Osteoblast (primary cell): ENCODE results near the gene PIK3R5. TPM values are rescaled to one million over a fixed set of nuclear protein-coding genes. Genes with fewer than 3 reads are reported as not detected.

Source experiments
- DNase-seq: peaks from one replicate; pipeline ENCODE4 v3.0.0; 2011; ENCODE audit warnings: low spot score, mixed read lengths; ENCODE audit not compliant: insufficient read length; ENCODE audit errors: missing footprints
- H2AFZ ChIP-seq: 2 replicates; pipeline ENCODE4 v1.6.0; 2011; ENCODE audit warnings: mild to moderate bottlenecking, low read length
- H3K27ac ChIP-seq: 2 replicates; pipeline ENCODE4 v1.5.1; 2011; ENCODE audit warnings: mild to moderate bottlenecking, low read depth, low read length, moderate library complexity
- H3K27me3 ChIP-seq: 2 replicates; pipeline ENCODE4 v1.6.0; 2012; ENCODE audit warnings: mild to moderate bottlenecking, control low read depth, inconsistent platforms, low read length, moderate library complexity; ENCODE audit not compliant: insufficient read depth
- H3K36me3 ChIP-seq: 2 replicates; pipeline ENCODE4 v1.5.1; 2011; ENCODE audit warnings: mild to moderate bottlenecking, low read length, control low read depth, moderate library complexity; ENCODE audit not compliant: insufficient read depth
- H3K4me1 ChIP-seq: 2 replicates; pipeline ENCODE4 v1.5.1; 2011; ENCODE audit warnings: mild to moderate bottlenecking, low read length, control low read depth, moderate library complexity; ENCODE audit not compliant: insufficient read depth
- H3K4me2 ChIP-seq: 2 replicates; pipeline ENCODE4 v1.6.0; 2011; ENCODE audit warnings: mild to moderate bottlenecking, low read length; ENCODE audit not compliant: insufficient read depth
- H3K4me3 ChIP-seq: fragments of 200-600 bp; sonication (generic); 3 replicates; pipeline ENCODE4 v1.5.1; 2012; ENCODE audit warnings: mild to moderate bottlenecking, low read length, inconsistent platforms; ENCODE audit not compliant: insufficient read depth
- H3K79me2 ChIP-seq: 2 replicates; pipeline ENCODE4 v1.6.0; 2012; ENCODE audit warnings: mild to moderate bottlenecking, low read length, control low read depth, inconsistent platforms; ENCODE audit not compliant: insufficient read depth
- H3K9me3 ChIP-seq: 2 replicates; pipeline ENCODE4 v1.5.1; 2011; ENCODE audit warnings: low read depth, low read length, control low read depth
- H4K20me1 ChIP-seq: 2 replicates; pipeline ENCODE4 v1.6.0; 2012; ENCODE audit warnings: mild to moderate bottlenecking, low read length, control low read depth; ENCODE audit not compliant: insufficient read depth
- total RNA-seq: library from RNA; depleted of rRNA; stranded (reverse); fragments of >200 nt; gene quantifications from 2 replicates; pipeline ENCODE4 v1.2.3, GENCODE V29; 2012
- TF ChIP-seq, protein P1 (sequence below): IDR thresholded peaks from 2 replicates; pipeline ENCODE4 v1.5.1; 2011; ENCODE audit warnings: mild to moderate bottlenecking, low read depth, low read length, moderate library complexity; ENCODE audit errors: extremely low read depth

The PIK3R5 gene
- total RNA-seq, 1 donor = 0.36 TPM

DNA sequence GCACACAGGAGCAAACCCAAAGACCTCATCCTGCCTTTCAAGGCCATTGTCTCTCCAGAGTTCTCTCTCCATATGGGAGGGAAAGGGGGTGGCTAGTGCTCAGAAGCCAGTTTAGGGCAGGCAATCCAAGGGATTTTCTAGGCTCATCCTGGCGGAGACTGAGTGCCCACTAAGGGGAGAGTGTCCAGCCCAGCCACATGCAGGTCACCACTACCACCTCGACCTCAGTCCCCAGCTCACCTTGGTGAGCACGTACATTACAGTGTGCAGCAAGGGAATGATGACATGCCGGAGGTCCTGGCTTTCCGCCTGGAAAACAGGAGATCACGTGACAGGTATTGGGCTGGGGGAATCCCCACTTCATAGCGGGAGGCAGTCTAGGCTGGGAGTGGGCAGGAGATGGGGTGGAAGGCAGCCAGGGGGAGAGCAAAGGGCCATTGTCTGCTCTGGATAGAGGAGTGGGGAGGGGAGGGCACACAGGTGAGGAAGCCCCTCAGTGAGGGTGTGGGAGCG is 127.9 kb downstream of the PIK3R5 start:
- no peaks in the 10 kb centered on the region for H3K4me1 ChIP-seq
- TF ChIP-seq, protein P1, sequence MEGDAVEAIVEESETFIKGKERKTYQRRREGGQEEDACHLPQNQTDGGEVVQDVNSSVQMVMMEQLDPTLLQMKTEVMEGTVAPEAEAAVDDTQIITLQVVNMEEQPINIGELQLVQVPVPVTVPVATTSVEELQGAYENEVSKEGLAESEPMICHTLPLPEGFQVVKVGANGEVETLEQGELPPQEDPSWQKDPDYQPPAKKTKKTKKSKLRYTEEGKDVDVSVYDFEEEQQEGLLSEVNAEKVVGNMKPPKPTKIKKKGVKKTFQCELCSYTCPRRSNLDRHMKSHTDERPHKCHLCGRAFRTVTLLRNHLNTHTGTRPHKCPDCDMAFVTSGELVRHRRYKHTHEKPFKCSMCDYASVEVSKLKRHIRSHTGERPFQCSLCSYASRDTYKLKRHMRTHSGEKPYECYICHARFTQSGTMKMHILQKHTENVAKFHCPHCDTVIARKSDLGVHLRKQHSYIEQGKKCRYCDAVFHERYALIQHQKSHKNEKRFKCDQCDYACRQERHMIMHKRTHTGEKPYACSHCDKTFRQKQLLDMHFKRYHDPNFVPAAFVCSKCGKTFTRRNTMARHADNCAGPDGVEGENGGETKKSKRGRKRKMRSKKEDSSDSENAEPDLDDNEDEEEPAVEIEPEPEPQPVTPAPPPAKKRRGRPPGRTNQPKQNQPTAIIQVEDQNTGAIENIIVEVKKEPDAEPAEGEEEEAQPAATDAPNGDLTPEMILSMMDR = no peak
- H3K79me2 ChIP-seq = no peaks in the 10 kb centered on the region
- H3K9me3 ChIP-seq = no peaks in the 10 kb centered on the region
- H2AFZ ChIP-seq = no peak overlapping the region
- no peak overlapping the region for H3K27ac ChIP-seq
- no peak overlapping the region for H3K4me2 ChIP-seq
- H3K4me3 ChIP-seq = no peak overlapping the region
- peak; percentile 65 for DNase-seq
- no peaks in the 10 kb centered on the region for H4K20me1 ChIP-seq
- H3K36me3 ChIP-seq = no peaks in the 10 kb centered on the region
- peaks cover 9% of the 10 kb centered on the region for H3K27me3 ChIP-seq

DNA sequence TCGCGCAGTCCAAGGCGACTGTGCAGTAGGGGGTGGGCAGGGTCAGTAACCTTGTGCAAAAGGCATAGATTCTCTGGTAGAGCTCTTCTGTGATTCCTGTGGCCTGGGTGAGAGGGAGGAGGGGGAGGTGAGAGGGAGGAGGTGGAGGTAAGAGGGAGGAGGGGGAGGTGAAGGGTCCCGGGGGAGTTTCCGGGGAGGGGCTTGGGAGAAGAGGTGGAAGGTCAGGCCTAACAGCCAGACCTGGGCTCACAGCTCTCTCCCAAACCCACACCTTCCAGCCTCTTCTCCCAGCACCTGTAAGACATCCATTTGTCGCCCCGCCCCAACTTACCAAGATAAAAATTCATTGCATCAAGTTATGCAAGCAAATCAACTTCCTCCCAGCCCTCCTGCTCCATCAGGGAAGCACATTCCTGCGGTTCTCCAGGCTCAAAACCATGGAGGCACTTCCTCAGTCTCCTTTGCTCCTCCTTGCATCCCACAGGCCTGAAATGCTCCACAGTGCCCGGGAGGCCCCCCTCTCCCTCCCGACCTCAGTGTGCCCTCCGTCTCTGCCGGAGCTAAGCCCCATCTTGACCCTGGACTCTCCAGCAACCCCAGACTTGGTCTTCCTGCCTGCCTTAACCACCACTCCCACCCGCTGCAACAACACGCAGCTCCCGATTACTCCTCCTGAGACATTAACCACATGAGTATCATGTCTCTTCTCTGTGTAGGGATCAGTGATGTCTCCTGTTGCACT is 128.5 kb downstream of the PIK3R5 start:
- H3K27me3 ChIP-seq = peaks cover 9% of the 10 kb centered on the region
- H3K9me3 ChIP-seq = no peaks in the 10 kb centered on the region
- H3K4me3 ChIP-seq = no peak overlapping the region
- H3K4me2 ChIP-seq = no peak overlapping the region
- no peak overlapping the region for H3K27ac ChIP-seq
- TF ChIP-seq, protein P1 = no peak
- H4K20me1 ChIP-seq = no peaks in the 10 kb centered on the region
- H2AFZ ChIP-seq = no peak overlapping the region
- H3K4me1 ChIP-seq = no peaks in the 10 kb centered on the region
- H3K79me2 ChIP-seq = no peaks in the 10 kb centered on the region
- H3K36me3 ChIP-seq = no peaks in the 10 kb centered on the region
- peak; percentile 78 for DNase-seq

DNA sequence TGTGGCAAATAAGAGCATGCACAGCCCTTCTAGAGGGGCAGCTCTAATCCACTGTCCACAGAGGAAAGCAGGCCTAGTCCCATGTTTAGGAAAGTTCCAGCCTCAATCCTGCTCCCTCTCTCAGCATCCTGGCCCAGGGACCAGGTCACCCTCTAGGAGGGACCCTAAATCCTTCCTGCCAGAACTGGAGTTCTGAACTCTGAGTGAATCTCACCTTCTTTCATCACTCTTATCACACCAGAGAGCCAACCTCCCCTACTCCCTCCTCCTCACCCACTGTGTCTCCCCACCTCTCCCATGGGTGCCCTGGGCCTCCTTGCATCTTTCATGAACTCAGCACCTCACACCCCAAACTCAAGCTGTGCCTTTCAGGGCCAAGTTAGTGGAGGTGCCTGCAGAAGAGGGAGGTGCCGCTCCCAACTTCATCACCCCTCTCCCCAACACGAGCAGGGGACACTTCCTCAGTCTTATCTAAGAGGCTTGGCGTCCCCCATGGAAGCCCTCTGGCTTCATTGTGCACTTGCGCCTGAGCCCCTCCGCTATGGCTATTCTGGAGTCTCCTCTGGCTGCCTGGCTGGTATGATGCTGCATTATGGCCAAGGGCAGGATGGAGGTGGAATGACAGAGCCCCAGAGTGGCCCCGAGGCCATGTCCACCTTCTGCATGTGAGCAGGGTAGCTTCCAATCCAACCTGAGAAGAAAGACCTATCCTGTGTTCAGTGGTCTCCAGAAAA is 129.7 kb downstream of the PIK3R5 start:
- Histone ChIP-seq H3K27ac (no peak overlapping the region), H2AFZ (no peak overlapping the region), H3K36me3 (no peaks in the 10 kb centered on the region), H3K27me3 (peaks cover 9% of the 10 kb centered on the region), H3K4me3 (no peak overlapping the region), H3K4me1 (no peaks in the 10 kb centered on the region), H3K4me2 (no peak overlapping the region), H4K20me1 (no peaks in the 10 kb centered on the region), H3K79me2 (no peaks in the 10 kb centered on the region), H3K9me3 (no peaks in the 10 kb centered on the region)
- TF ChIP-seq, protein P1 = no peak
- no peak for DNase-seq

DNA sequence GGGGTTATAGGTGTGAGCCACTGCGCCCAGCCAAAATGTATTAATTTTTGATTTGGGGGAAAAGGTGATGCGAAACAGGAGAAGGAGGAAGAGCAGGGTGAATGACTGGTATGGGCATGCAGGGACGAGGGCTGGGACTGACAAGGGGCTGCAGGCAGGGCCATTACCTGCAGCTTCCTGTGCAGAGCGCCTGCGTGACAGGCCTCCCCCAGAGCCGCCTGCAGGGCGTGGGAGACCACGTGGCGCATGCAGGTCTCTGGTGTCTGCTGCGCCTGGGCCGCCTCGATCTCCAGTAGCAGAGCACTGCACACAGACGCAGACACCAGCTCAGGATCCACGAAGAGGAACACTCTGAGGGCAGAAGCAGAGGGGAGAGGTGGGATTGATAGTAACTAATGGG is 130.4 kb downstream of the PIK3R5 start:
- H2AFZ ChIP-seq = no peak overlapping the region
- TF ChIP-seq, protein P1 = no peak
- peak; percentile 59 for DNase-seq
- no peak overlapping the region for H3K27ac ChIP-seq
- peaks cover 9% of the 10 kb centered on the region for H3K27me3 ChIP-seq
- no peaks in the 10 kb centered on the region for H3K36me3 ChIP-seq
- H3K79me2 ChIP-seq = no peaks in the 10 kb centered on the region
- H3K4me2 ChIP-seq = no peak overlapping the region
- H3K4me3 ChIP-seq = no peak overlapping the region
- H4K20me1 ChIP-seq = no peaks in the 10 kb centered on the region
- no peaks in the 10 kb centered on the region for H3K4me1 ChIP-seq
- no peaks in the 10 kb centered on the region for H3K9me3 ChIP-seq
